Muscle layer of colon (tissue), 2 donors: ENCODE measurements around the gene SDC3.
"Not testable (repeated sequence)": the region's sequence is repeated elsewhere in the genome, so short reads cannot be mapped to it uniquely, and the experiment has no call there.

Experiments
- H3K27ac ChIP-seq: one replicate; pipeline ENCODE4 v1.7.0; 2013; ENCODE audit warnings: low read depth, mild to moderate bottlenecking, low read length, moderate library complexity
- H3K27me3 ChIP-seq, 2 donors: one replicate each; pipeline ENCODE4 v1.7.0; 2013; ENCODE audit warnings: low read length in 2 of 2, mild to moderate bottlenecking in 2 of 2; ENCODE audit not compliant: insufficient read depth in 2 of 2, control insufficient read depth in 1 of 2
- H3K36me3 ChIP-seq: one replicate; pipeline ENCODE4 v1.7.0; 2013; ENCODE audit warnings: mild to moderate bottlenecking, low read length; ENCODE audit not compliant: insufficient read depth
- H3K4me1 ChIP-seq: one replicate; pipeline ENCODE4 v1.7.0; 2013; ENCODE audit warnings: mild to moderate bottlenecking, low read length; ENCODE audit not compliant: insufficient read depth
- H3K4me3 ChIP-seq, 2 donors: one replicate each; pipeline ENCODE4 v1.7.0; 2013; ENCODE audit warnings: low read length in 2 of 2, low read depth in 1 of 2, mild to moderate bottlenecking in 1 of 2, moderate library complexity in 1 of 2
- H3K9ac ChIP-seq: one replicate; pipeline ENCODE4 v1.7.0; 2013; ENCODE audit warnings: low read length
- H3K9me3 ChIP-seq: one replicate; pipeline ENCODE4 v1.7.0; 2013; ENCODE audit warnings: mild to moderate bottlenecking, low read length
- donor health status: abdominal sarcoma.
- donor health status: Adenocarcinoma of cecum.

SDC3 gene

DNA sequence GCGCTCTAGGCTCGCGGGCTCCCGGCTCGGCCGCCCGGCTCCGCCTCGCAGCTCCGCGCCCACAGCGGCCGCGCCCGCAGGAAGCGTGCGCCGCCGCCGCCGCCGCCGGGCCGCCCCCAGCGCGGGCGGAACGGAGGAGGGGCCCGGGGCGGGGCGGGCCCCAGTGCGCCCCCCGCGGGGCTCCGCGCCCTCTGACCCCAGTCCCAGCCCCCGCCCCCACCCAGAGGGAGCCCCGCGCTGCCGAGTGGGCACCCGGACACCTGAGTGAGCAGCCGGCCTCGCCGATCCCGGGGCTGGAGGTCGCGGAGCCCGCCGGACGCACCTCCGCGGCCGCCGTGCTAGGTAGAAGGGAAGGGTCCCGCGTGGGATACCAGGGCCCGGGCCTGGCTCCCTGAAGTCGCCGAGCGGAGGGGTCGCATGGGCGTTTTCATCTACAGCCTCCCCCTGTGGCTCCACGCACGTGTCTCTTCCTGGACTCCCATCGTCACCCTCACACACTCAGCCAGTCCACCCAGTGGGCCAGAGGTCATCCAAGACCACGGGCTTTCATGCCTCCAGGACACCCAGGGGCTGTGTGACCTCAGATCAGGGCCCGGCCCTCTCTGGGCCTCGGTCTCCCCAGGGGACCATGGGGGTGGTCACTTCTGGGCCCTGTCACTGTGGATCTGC lies at the start of gene SDC3:
SDC3 (minus strand) TSS at position 63 of the 669 bp plus-strand sequence. CDS start 172 bp downstream, outside the sequence.
- Histone ChIP-seq H3K4me3 (peak within 1 kb of the TSS; percentile 79 to 98), H3K9ac (peak within 1 kb of the TSS; percentile 44), H3K27me3 (no peaks in the 10 kb centered on the region), H3K27ac (peak within 1 kb of the TSS; percentile 92), H3K36me3 (no peaks in the 10 kb centered on the region), H3K9me3 (no peaks in the 10 kb centered on the region), H3K4me1 (peaks cover 50% of the 10 kb centered on the region)

DNA sequence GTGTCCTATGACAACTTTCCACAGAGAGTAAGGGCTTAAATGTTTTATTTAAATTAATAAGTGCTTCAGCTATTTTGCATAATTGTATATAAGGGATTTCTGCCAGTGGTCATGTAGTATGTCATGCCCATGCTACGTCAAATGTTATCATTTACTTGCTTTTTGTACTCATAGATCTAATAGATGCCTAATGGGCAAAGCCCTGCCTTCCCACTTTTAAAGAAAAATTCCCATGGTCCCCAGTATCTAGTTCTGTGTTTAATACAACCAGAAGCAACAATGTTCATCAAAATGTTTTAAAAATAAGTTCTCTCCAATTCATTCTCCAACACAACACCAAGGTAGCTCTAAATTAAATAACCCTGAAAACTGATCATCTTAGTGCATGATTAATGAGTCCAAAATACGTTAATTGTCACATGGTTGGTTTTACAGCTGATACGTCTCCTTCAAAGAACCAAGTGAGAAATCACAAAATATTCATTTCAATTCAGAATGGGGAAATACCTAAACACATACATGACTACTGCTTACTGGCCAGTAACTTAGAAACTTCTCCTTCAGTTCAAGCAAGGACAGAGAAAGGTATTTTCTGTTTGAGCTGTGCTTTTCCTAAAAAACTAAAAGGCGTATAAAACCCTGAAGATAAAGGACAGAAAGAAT lies 49.1 kb upstream of the SDC3 start:
- no peaks in the 10 kb centered on the region for H3K9me3 ChIP-seq
- no peak overlapping the region for H3K9ac ChIP-seq
- no peaks in the 10 kb centered on the region for H3K27me3 ChIP-seq
- no peak overlapping the region for H3K4me3 ChIP-seq
- no peak overlapping the region for H3K27ac ChIP-seq
- peaks cover 27% of the 10 kb centered on the region for H3K36me3 ChIP-seq
- peaks cover 4% of the 10 kb centered on the region for H3K4me1 ChIP-seq

DNA sequence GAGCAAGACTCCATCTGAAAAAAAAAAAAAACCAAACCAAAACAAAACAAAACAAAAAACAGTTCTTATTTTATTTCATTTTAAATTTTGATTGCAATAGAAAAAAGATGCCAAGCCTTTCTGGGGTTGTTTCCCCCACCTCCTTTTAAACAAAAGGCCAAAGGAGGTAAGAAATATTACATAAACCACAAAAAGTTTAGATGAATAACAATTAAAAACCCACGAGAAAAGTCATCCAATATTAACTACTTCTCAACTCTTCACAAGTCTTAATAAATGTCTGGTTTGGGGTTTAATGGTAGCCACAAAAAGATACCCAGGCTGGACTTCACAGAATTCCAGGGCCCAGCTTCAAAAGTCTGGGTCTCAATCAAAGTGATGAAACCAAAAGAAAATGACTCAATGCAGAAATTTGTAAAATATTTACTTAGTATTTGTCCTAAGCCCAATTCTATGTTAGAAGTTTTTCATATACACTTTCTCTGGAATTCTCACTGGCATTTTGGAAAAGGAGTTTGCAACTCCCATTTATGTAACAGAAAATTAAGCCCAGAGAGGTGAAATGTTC lies 47.0 kb upstream of the SDC3 start:
- Histone ChIP-seq H3K9ac (no peak overlapping the region), H3K4me3 (no peak overlapping the region), H3K36me3 (peaks cover 43% of the 10 kb centered on the region), H3K9me3 (no peaks in the 10 kb centered on the region), H3K27ac (no peak overlapping the region), H3K27me3 (no peaks in the 10 kb centered on the region), H3K4me1 (peaks cover 4% of the 10 kb centered on the region)

- Histone ChIP-seq H3K4me3 (no peak overlapping the region), H3K9ac (no peak overlapping the region), H3K27ac (no peak overlapping the region), H3K9me3 (no peaks in the 10 kb centered on the region), H3K27me3 (no peaks in the 10 kb centered on the region), H3K36me3 (peaks cover 49% of the 10 kb centered on the region), H3K4me1 (peaks cover 4% of the 10 kb centered on the region)
These were observed 45.1 kb upstream of the SDC3 start for GRCh38 chr1:30953685-30954084.

GRCh38 chr1:30952098-30952497 lies 43.5 kb upstream of the SDC3 start:
- no peak overlapping the region for H3K9ac ChIP-seq
- no peaks in the 10 kb centered on the region for H3K27me3 ChIP-seq
- no peaks in the 10 kb centered on the region for H3K4me1 ChIP-seq
- H3K36me3 ChIP-seq = peaks cover 64% of the 10 kb centered on the region
- no peaks in the 10 kb centered on the region for H3K9me3 ChIP-seq
- H3K27ac ChIP-seq = no peak overlapping the region
- H3K4me3 ChIP-seq = no peak overlapping the region

- no peak overlapping the region for H3K27ac ChIP-seq
- no peaks in the 10 kb centered on the region for H3K27me3 ChIP-seq
- H3K4me1 ChIP-seq = no peaks in the 10 kb centered on the region
- peaks cover 69% of the 10 kb centered on the region for H3K36me3 ChIP-seq
- no peaks in the 10 kb centered on the region for H3K9me3 ChIP-seq
- no peak overlapping the region for H3K4me3 ChIP-seq
- no peak overlapping the region for H3K9ac ChIP-seq
These were observed 42.1 kb upstream of the SDC3 start for GRCh38 chr1:30950700-30951099.

GRCh38 chr1:30950053-30950452 lies 41.5 kb upstream of the SDC3 start:
- Histone ChIP-seq H3K4me3 (no peak overlapping the region), H3K9me3 (no peaks in the 10 kb centered on the region), H3K27me3 (no peaks in the 10 kb centered on the region), H3K36me3 (peaks cover 75% of the 10 kb centered on the region), H3K4me1 (no peaks in the 10 kb centered on the region), H3K9ac (no peak overlapping the region), H3K27ac (no peak overlapping the region)

- H3K4me1 ChIP-seq, H3K27ac ChIP-seq, H3K4me3 ChIP-seq, H3K9ac ChIP-seq, H3K9me3 ChIP-seq, H3K27me3 ChIP-seq: not testable (repeated sequence)
- H3K36me3 ChIP-seq = peaks cover 78% of the 10 kb centered on the region
These were observed 40.9 kb upstream of the SDC3 start for GRCh38 chr1:30949487-30949838.

DNA sequence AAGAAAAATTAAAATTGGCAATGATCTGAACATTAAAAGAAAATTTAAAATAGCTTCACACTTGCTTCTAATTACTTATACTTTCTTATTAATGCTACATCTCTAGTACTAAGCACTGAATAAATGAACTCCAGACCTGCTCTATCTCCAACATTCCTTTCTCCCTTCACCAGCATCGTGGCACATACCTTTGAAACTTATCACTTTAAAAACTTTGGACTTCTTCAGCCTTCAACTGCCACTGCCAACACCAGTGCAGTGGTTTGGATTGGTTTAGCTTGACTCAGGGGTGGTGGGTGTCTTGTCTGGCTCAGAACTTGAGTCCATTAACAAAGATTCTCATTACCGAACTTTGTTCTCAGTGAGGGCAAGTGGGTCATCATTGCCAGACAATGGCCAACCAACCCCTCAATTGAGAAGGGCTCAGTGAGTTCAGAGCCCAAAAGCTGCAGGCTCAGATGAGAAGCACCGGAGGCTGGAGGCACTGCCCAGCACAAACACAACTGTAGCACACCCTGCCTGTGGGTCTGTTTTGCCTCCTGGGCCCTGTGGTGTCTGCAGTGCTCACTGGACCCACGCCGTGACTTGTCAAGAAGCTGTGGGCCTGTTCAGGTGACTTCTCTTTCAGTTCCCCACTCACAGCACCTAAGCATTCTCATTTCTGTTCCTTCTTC lies 40.4 kb upstream of the SDC3 start:
- not testable (repeated sequence) for H3K9ac ChIP-seq

DNA sequence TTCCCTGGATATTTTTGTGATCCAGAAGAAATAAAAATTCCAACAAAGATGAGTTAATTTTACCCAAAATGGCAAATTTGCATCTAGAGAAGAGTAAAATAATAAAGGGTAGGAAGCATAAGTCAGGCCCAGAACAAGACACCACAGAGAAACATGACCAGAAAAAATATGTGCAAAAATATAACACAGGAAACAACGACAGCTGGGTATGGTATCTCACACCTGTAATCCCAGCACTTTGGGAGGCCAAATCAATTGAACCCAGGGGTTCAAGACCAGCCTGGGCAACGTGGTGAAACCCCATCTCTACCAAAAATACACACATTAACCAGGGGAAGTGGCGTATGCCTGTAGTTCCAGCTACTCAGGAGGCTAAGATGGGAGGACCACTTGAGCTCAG lies 39.7 kb upstream of the SDC3 start:
- Histone ChIP-seq H3K27me3 (no peaks in the 10 kb centered on the region), H3K4me1 (no peaks in the 10 kb centered on the region), H3K4me3 (no peak overlapping the region), H3K27ac (no peak overlapping the region), H3K9me3 (no peaks in the 10 kb centered on the region), H3K36me3 (peaks cover 77% of the 10 kb centered on the region), H3K9ac (no peak overlapping the region)

More for the DNA sequence above, 40.4 kb upstream of the SDC3 start:
- not testable (repeated sequence) for H3K27me3 ChIP-seq, H3K9me3 ChIP-seq, H3K4me1 ChIP-seq, H3K27ac ChIP-seq, H3K4me3 ChIP-seq
- peaks cover 77% of the 10 kb centered on the region for H3K36me3 ChIP-seq

DNA sequence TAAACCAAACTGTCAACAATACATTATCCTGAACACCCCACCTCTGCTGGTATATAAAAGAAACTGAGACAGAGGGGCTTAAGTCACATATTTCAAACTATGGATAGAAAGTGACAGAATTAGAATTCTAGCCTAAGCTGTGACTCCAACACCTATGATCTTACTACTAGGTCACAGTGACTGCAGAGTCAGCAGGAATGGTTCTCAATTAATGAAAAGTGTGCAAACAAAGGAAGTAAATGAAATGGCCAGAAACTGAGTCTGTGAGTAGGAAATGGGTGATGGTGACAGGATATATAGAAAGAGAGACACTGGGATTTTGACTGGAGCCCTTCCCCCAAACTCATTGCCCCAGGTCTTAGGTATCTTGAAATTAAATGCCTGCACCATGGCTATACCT lies 38.7 kb upstream of the SDC3 start:
- Histone ChIP-seq H3K27ac (no peak overlapping the region), H3K9ac (no peak overlapping the region), H3K4me3 (no peak overlapping the region), H3K36me3 (peaks cover 76% of the 10 kb centered on the region), H3K9me3 (no peaks in the 10 kb centered on the region), H3K4me1 (no peaks in the 10 kb centered on the region), H3K27me3 (no peaks in the 10 kb centered on the region)
